ENCODE measurements around the gene ZNF90.
"Not testable (repeated sequence)": the region's sequence is repeated elsewhere in the genome, so short reads cannot be mapped to it uniquely, and the experiment has no call there.

Gene ZNF90

GRCh38 chr19:20077791-20078463 lies at the start of gene ZNF90:
TSS of gene ZNF90 (plus strand) at chr19:20078000. CDS start at chr19:20078133, 133 bp downstream.
- Histone ChIP-seq H3K4me3 (ENCODE audit: low read depth, low read length) (peak within 1 kb of the TSS; percentile 82), H3K9me3 (ENCODE audit: control insufficient read depth, insufficient read depth, low read depth, low read length) (peaks cover 17% of the 10 kb centered on the region; the same call in 1 of the 2 replicates), H3K9ac (ENCODE audit: low read length) (peak within 1 kb of the TSS; percentile 67), H3K4me1 (ENCODE audit: control insufficient read depth, insufficient read depth, low read length) (peaks cover 6% of the 10 kb centered on the region; the same call in 1 of the 2 replicates), H3K27ac (ENCODE audit: low read depth, low read length) (peak within 1 kb of the TSS; percentile 39; the same call in 1 of the 2 replicates), H3K36me3 (ENCODE audit: control insufficient read depth, insufficient read depth, low read length) (no peaks in the 10 kb centered on the region; the same call in 1 of the 2 replicates), H3K27me3 (ENCODE audit: control insufficient read depth, insufficient read depth, low read length) (no peaks in the 10 kb centered on the region)

- H3K27ac ChIP-seq (ENCODE audit: low read depth, low read length), result no peak overlapping the region
- no peak overlapping the region for H3K9ac ChIP-seq (ENCODE audit: low read length)
- no peaks in the 10 kb centered on the region for H3K27me3 ChIP-seq (ENCODE audit: control insufficient read depth, insufficient read depth, low read length)
- no peaks in the 10 kb centered on the region for H3K4me1 ChIP-seq (ENCODE audit: control insufficient read depth, insufficient read depth, low read length)
- no peak overlapping the region for H3K4me3 ChIP-seq (ENCODE audit: low read depth, low read length)
- H3K36me3 ChIP-seq (ENCODE audit: control insufficient read depth, insufficient read depth, low read length), result peaks cover 30% of the 10 kb centered on the region; the same call in 1 of the 2 replicates
- peaks cover 23% of the 10 kb centered on the region; the same call in 1 of the 2 replicates for H3K9me3 ChIP-seq (ENCODE audit: control insufficient read depth, insufficient read depth, low read depth, low read length)
Measured at GRCh38 chr19:20028611-20029010, 49.2 kb upstream of the ZNF90 start.

- no peak overlapping the region for H3K27ac ChIP-seq (ENCODE audit: low read depth, low read length)
- peaks cover 23% of the 10 kb centered on the region; the same call in 1 of the 2 replicates for H3K36me3 ChIP-seq (ENCODE audit: control insufficient read depth, insufficient read depth, low read length)
- no peaks in the 10 kb centered on the region for H3K27me3 ChIP-seq (ENCODE audit: control insufficient read depth, insufficient read depth, low read length)
- no peak overlapping the region for H3K9ac ChIP-seq (ENCODE audit: low read length)
- no peak overlapping the region for H3K4me3 ChIP-seq (ENCODE audit: low read depth, low read length)
- peaks cover 20% of the 10 kb centered on the region; the same call in 1 of the 2 replicates for H3K9me3 ChIP-seq (ENCODE audit: control insufficient read depth, insufficient read depth, low read depth, low read length)
- no peaks in the 10 kb centered on the region for H3K4me1 ChIP-seq (ENCODE audit: control insufficient read depth, insufficient read depth, low read length)
Measured at GRCh38 chr19:20035935-20036334, 41.9 kb upstream of the ZNF90 start.

- peak overlapping the region; percentile 92 for H3K4me3 ChIP-seq (ENCODE audit: low read depth, low read length)
- peaks cover 20% of the 10 kb centered on the region; the same call in 1 of the 2 replicates for H3K9me3 ChIP-seq (ENCODE audit: control insufficient read depth, insufficient read depth, low read depth, low read length)
- no peak overlapping the region; the same call in 1 of the 2 replicates for H3K27ac ChIP-seq (ENCODE audit: low read depth, low read length)
- H3K36me3 ChIP-seq (ENCODE audit: control insufficient read depth, insufficient read depth, low read length), result peaks cover 10% of the 10 kb centered on the region; the same call in 1 of the 2 replicates
- H3K9ac ChIP-seq (ENCODE audit: low read length), result no peak overlapping the region
- H3K4me1 ChIP-seq (ENCODE audit: control insufficient read depth, insufficient read depth, low read length), result no peaks in the 10 kb centered on the region
- no peaks in the 10 kb centered on the region for H3K27me3 ChIP-seq (ENCODE audit: control insufficient read depth, insufficient read depth, low read length)
Measured at GRCh38 chr19:20038358-20039202, 39.2 kb upstream of the ZNF90 start.

GRCh38 chr19:20039203-20039723 lies 38.5 kb upstream of the ZNF90 start, which contains the start of gene ZNF682:
TSS of gene ZNF682 (minus strand) at chr19:20039505. CDS start at chr19:20039345, 160 bp downstream.
- H3K9ac ChIP-seq (ENCODE audit: low read length), result peak within 1 kb of the TSS; percentile 69
- no peak within 1 kb of the TSS; the same call in 1 of the 2 replicates for H3K27ac ChIP-seq (ENCODE audit: low read depth, low read length)
- H3K4me3 ChIP-seq (ENCODE audit: low read depth, low read length), result peak within 1 kb of the TSS; percentile 92

GRCh38 chr19:20044663-20045062 lies 33.1 kb upstream of the ZNF90 start:
- H3K27ac ChIP-seq (ENCODE audit: low read depth, low read length), result no peak overlapping the region
- H3K9me3 ChIP-seq (ENCODE audit: control insufficient read depth, insufficient read depth, low read depth, low read length), result peaks cover 18% of the 10 kb centered on the region; the same call in 1 of the 2 replicates
- H3K9ac ChIP-seq (ENCODE audit: low read length), result no peak overlapping the region
- no peak overlapping the region for H3K4me3 ChIP-seq (ENCODE audit: low read depth, low read length)
- no peaks in the 10 kb centered on the region for H3K36me3 ChIP-seq (ENCODE audit: control insufficient read depth, insufficient read depth, low read length)
- no peaks in the 10 kb centered on the region for H3K27me3 ChIP-seq (ENCODE audit: control insufficient read depth, insufficient read depth, low read length)
- no peaks in the 10 kb centered on the region for H3K4me1 ChIP-seq (ENCODE audit: control insufficient read depth, insufficient read depth, low read length)

More at GRCh38 chr19:20039203-20039723, 38.5 kb upstream of the ZNF90 start, which contains the start of gene ZNF682:
- H3K36me3 ChIP-seq (ENCODE audit: control insufficient read depth, insufficient read depth, low read length), result peaks cover 6% of the 10 kb centered on the region; the same call in 1 of the 2 replicates
- peaks cover 25% of the 10 kb centered on the region; the same call in 1 of the 2 replicates for H3K9me3 ChIP-seq (ENCODE audit: control insufficient read depth, insufficient read depth, low read depth, low read length)
- no peaks in the 10 kb centered on the region for H3K4me1 ChIP-seq (ENCODE audit: control insufficient read depth, insufficient read depth, low read length)
- no peaks in the 10 kb centered on the region for H3K27me3 ChIP-seq (ENCODE audit: control insufficient read depth, insufficient read depth, low read length)

- not testable (repeated sequence) for H3K9ac ChIP-seq (ENCODE audit: low read length)
Measured at GRCh38 chr19:20045742-20046141, 32.1 kb upstream of the ZNF90 start.

GRCh38 chr19:20051841-20052768 lies 25.7 kb upstream of the ZNF90 start:
- H3K9ac ChIP-seq (ENCODE audit: low read length), result peak overlapping the region; percentile 22
- H3K4me1 ChIP-seq (ENCODE audit: control insufficient read depth, insufficient read depth, low read length), result no peaks in the 10 kb centered on the region
- peak overlapping the region; percentile 19; the same call in 1 of the 2 replicates for H3K27ac ChIP-seq (ENCODE audit: low read depth, low read length)
- H3K9me3 ChIP-seq (ENCODE audit: control insufficient read depth, insufficient read depth, low read depth, low read length), result peaks cover 14% of the 10 kb centered on the region
- no peaks in the 10 kb centered on the region for H3K27me3 ChIP-seq (ENCODE audit: control insufficient read depth, insufficient read depth, low read length)
- H3K4me3 ChIP-seq (ENCODE audit: low read depth, low read length), result peak overlapping the region; percentile 70
- no peaks in the 10 kb centered on the region for H3K36me3 ChIP-seq (ENCODE audit: control insufficient read depth, insufficient read depth, low read length)

More at GRCh38 chr19:20045742-20046141, 32.1 kb upstream of the ZNF90 start:
- not testable (repeated sequence) for H3K4me1 ChIP-seq (ENCODE audit: control insufficient read depth, insufficient read depth, low read length); H3K27ac ChIP-seq (ENCODE audit: low read depth, low read length); H3K4me3 ChIP-seq (ENCODE audit: low read depth, low read length); H3K27me3 ChIP-seq (ENCODE audit: control insufficient read depth, insufficient read depth, low read length); H3K36me3 ChIP-seq (ENCODE audit: control insufficient read depth, insufficient read depth, low read length)
- peaks cover 24% of the 10 kb centered on the region; the same call in 1 of the 2 replicates for H3K9me3 ChIP-seq (ENCODE audit: control insufficient read depth, insufficient read depth, low read depth, low read length)

GRCh38 chr19:20058738-20059137 lies 19.1 kb upstream of the ZNF90 start:
- H3K27ac ChIP-seq (ENCODE audit: low read depth, low read length); H3K36me3 ChIP-seq (ENCODE audit: control insufficient read depth, insufficient read depth, low read length); H3K4me3 ChIP-seq (ENCODE audit: low read depth, low read length); H3K27me3 ChIP-seq (ENCODE audit: control insufficient read depth, insufficient read depth, low read length); H3K4me1 ChIP-seq (ENCODE audit: control insufficient read depth, insufficient read depth, low read length); H3K9ac ChIP-seq (ENCODE audit: low read length): not testable (repeated sequence)
- H3K9me3 ChIP-seq (ENCODE audit: control insufficient read depth, insufficient read depth, low read depth, low read length), result peaks cover 16% of the 10 kb centered on the region

- Histone ChIP-seq H3K36me3 (ENCODE audit: control insufficient read depth, insufficient read depth, low read length) (no peaks in the 10 kb centered on the region), H3K4me1 (ENCODE audit: control insufficient read depth, insufficient read depth, low read length) (no peaks in the 10 kb centered on the region; the same call in 1 of the 2 replicates), H3K27ac (ENCODE audit: low read depth, low read length) (no peak overlapping the region), H3K27me3 (ENCODE audit: control insufficient read depth, insufficient read depth, low read length) (no peaks in the 10 kb centered on the region), H3K9ac (ENCODE audit: low read length) (no peak overlapping the region), H3K4me3 (ENCODE audit: low read depth, low read length) (no peak overlapping the region), H3K9me3 (ENCODE audit: control insufficient read depth, insufficient read depth, low read depth, low read length) (peaks cover 18% of the 10 kb centered on the region)
Measured at GRCh38 chr19:20060282-20060681, 17.5 kb upstream of the ZNF90 start.
